KMS-11 (cell line): Measurements from ENCODE around the gene PLXNA2.

ENCODE experiments used
- H2AFZ ChIP-seq: fragments of 200-600 bp; sonication (generic); 2 replicates; pipeline ENCODE4 v1.6.1; 2016; ENCODE audit warnings: antibody characterized with exemption, mixed run types, low read depth
- H3K27ac ChIP-seq: fragments of 200-600 bp; sonication (generic); 2 replicates; pipeline ENCODE4 v1.6.1; 2016; ENCODE audit warnings: mild to moderate bottlenecking, mixed run types
- H3K27me3 ChIP-seq: fragments of 200-600 bp; sonication (generic); 2 replicates; pipeline ENCODE4 v1.6.1; 2017; ENCODE audit warnings: mild to moderate bottlenecking, low read depth, mixed run types, moderate library complexity; ENCODE audit not compliant: insufficient read depth
- H3K36me3 ChIP-seq: fragments of 200-600 bp; sonication (generic); 2 replicates; pipeline ENCODE4 v1.6.1; 2017; ENCODE audit warnings: mild to moderate bottlenecking, mixed run types; ENCODE audit not compliant: insufficient read depth
- H3K4me1 ChIP-seq: fragments of 200-600 bp; sonication (generic); 2 replicates; pipeline ENCODE4 v1.6.1; 2016; ENCODE audit warnings: mild to moderate bottlenecking, low read depth, mixed run types; ENCODE audit not compliant: poor library complexity, severe bottlenecking
- H3K4me2 ChIP-seq: fragments of 200-600 bp; sonication (generic); 2 replicates; pipeline ENCODE4 v1.7.0; 2016; ENCODE audit warnings: mild to moderate bottlenecking, mixed run types
- H3K4me3 ChIP-seq: fragments of 200-600 bp; sonication (generic); IDR thresholded peaks from 2 replicates; pipeline ENCODE4 v1.6.1; 2017; ENCODE audit warnings: low read depth, low read length, mixed read lengths; ENCODE audit not compliant: insufficient read depth
- H3K79me2 ChIP-seq: fragments of 200-600 bp; sonication (generic); 2 replicates; pipeline ENCODE4 v1.6.1; 2016; ENCODE audit warnings: low read depth, mixed run types; ENCODE audit not compliant: insufficient read depth
- H3K9ac ChIP-seq: fragments of 200-600 bp; sonication (generic); 2 replicates; pipeline ENCODE4 v1.6.1; 2016; ENCODE audit warnings: mild to moderate bottlenecking, mixed run types
- H4K20me1 ChIP-seq: fragments of 200-600 bp; sonication (generic); 2 replicates; pipeline ENCODE4 v1.6.1; 2016; ENCODE audit warnings: mild to moderate bottlenecking, mixed run types; ENCODE audit not compliant: insufficient read depth
- TF ChIP-seq, protein P1 (sequence below): fragments of 200-600 bp; sonication (generic); conservative IDR thresholded peaks from 2 replicates; pipeline ENCODE4 v1.6.1; 2017; ENCODE audit warnings: low read depth, mild to moderate bottlenecking, antibody characterized with exemption, low read length, moderate library complexity, mixed read lengths

The PLXNA2 gene

DNA sequence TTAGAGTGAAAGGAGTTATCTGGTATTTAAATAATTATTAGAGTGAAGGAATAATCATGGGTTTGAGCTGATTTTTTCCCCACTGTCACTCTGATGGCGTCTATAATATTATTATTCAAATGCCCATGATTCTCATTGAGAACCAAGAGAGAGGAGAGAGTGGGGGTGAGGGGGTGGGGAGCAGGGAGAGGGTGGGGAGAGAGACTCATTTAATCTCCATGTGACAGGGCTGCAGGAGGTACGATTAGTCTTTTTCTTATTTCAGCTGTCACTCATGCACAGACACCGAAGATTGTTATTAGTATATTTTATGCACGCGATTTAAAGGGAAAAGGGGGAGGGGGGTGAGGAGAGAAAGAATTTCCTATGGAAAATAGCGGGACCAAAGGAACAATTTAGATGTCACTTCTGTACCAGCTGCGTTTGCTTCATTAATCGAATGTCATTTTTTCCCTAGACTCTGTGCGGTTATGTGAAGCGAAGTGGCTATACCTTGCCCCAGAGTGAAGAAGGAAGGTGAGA lies 19.9 kb downstream of the PLXNA2 start:
- Histone ChIP-seq H3K79me2 (no peaks in the 10 kb centered on the region), H3K4me2 (no peak overlapping the region), H3K4me1 (no peaks in the 10 kb centered on the region), H3K9ac (no peak overlapping the region), H3K27ac (no peak overlapping the region), H4K20me1 (no peaks in the 10 kb centered on the region), H3K36me3 (no peaks in the 10 kb centered on the region), H3K27me3 (no peaks in the 10 kb centered on the region), H2AFZ (no peak overlapping the region), H3K4me3 (no peak overlapping the region)
- TF ChIP-seq, protein P1, sequence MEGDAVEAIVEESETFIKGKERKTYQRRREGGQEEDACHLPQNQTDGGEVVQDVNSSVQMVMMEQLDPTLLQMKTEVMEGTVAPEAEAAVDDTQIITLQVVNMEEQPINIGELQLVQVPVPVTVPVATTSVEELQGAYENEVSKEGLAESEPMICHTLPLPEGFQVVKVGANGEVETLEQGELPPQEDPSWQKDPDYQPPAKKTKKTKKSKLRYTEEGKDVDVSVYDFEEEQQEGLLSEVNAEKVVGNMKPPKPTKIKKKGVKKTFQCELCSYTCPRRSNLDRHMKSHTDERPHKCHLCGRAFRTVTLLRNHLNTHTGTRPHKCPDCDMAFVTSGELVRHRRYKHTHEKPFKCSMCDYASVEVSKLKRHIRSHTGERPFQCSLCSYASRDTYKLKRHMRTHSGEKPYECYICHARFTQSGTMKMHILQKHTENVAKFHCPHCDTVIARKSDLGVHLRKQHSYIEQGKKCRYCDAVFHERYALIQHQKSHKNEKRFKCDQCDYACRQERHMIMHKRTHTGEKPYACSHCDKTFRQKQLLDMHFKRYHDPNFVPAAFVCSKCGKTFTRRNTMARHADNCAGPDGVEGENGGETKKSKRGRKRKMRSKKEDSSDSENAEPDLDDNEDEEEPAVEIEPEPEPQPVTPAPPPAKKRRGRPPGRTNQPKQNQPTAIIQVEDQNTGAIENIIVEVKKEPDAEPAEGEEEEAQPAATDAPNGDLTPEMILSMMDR: no peak

DNA sequence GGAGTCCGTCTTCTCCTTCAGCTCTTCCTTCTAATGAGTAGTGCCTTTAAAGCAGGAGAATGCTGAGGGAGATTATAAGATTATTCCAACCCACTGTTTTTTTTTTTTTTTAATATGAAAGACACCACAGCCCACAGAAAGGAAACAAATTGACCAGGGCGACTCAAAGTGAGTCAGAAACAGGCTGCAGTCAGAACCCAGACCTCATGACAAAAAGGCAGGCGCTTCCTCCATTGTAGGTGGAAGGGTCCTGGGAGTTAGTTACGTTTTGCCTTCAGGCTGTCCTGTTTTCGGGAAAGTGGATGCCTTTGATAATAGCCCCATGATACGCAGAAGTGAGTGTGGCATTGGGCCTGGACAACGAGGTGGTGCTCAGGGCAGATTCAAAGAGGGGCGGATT lies 21.0 kb downstream of the PLXNA2 start:
- Histone ChIP-seq H4K20me1 (no peaks in the 10 kb centered on the region), H3K27ac (no peak overlapping the region), H3K4me2 (no peak overlapping the region), H3K79me2 (no peaks in the 10 kb centered on the region), H2AFZ (no peak overlapping the region), H3K36me3 (no peaks in the 10 kb centered on the region), H3K4me1 (no peaks in the 10 kb centered on the region), H3K27me3 (no peaks in the 10 kb centered on the region), H3K9ac (no peak overlapping the region), H3K4me3 (no peak overlapping the region)
- TF ChIP-seq, protein P1: no peak

DNA sequence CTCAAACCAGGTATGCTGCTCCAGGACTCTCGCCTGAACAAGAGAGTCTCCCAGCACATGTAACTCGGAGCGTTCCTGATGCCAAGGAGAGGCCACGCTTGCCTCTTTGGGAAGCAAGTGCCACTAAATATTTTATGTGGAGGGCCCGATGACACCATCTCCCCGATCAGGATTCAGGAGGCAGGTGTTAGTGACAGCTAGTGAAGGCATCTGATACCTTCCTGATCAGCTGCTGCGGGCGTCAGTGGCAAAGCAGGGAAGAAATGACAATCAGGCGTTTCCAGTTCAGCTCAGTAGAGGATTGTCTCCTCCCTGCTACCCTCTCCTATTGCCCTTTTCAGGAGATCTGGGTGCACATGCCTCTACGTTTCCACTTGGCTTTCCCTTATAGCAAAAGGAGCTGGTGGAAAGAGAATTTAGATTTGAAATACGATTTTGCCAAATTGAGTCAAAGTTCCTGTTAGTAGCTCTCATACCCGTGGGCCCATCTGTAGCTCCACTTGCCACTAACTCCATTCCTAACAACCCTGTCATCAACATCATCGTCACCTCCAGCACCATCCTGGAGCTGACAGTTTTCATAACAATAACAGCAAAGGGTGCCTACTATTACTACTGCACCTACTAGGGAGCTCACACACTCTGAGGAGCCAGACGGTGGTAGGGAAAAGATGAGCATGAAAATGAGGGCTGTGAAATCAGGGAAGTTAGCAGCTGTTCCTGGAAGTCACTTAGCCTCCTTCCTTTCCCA lies 21.6 kb downstream of the PLXNA2 start:
- Histone ChIP-seq H3K4me1 (no peaks in the 10 kb centered on the region), H2AFZ (no peak overlapping the region), H3K4me2 (no peak overlapping the region), H3K79me2 (no peaks in the 10 kb centered on the region), H3K27me3 (no peaks in the 10 kb centered on the region), H3K36me3 (no peaks in the 10 kb centered on the region), H4K20me1 (no peaks in the 10 kb centered on the region), H3K9ac (no peak overlapping the region), H3K27ac (no peak overlapping the region), H3K4me3 (no peak overlapping the region)
- TF ChIP-seq, protein P1: no peak

DNA sequence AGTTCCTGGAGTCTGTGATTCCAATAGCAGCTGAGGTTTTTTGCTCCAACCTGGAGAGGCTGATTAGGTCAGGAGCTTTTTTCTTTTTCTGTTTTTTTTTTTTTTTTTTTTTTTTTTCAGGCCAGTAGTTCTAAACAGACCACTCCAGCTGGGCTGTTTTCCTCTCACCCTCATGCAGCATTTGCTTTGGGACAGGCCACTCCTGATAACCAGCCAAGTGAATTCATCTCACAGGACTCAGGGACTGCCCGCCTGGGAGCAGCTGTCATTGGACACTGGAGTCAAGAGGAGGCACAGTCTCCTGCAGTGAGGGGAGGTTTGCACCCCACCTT lies 22.9 kb downstream of the PLXNA2 start:
- no peak overlapping the region for H3K27ac ChIP-seq
- H2AFZ ChIP-seq: no peak overlapping the region
- no peak overlapping the region for H3K9ac ChIP-seq

More for the DNA sequence above, 22.9 kb downstream of the PLXNA2 start:
- Histone ChIP-seq H3K27me3 (no peaks in the 10 kb centered on the region), H3K79me2 (no peaks in the 10 kb centered on the region), H3K4me3 (no peak overlapping the region), H4K20me1 (no peaks in the 10 kb centered on the region), H3K4me2 (no peak overlapping the region), H3K36me3 (no peaks in the 10 kb centered on the region), H3K4me1 (no peaks in the 10 kb centered on the region)
- TF ChIP-seq, protein P1: no peak
